Activated T-cell treated with anti-CD3 and anti-CD28 coated beads for 4 hours (primary cell): Measurements from ENCODE around the gene TOR4A.

ENCODE experiments used
- DNase-seq: peaks from one replicate; pipeline ENCODE4 v3.0.0-alpha.2; 2020

The TOR4A gene

DNA sequence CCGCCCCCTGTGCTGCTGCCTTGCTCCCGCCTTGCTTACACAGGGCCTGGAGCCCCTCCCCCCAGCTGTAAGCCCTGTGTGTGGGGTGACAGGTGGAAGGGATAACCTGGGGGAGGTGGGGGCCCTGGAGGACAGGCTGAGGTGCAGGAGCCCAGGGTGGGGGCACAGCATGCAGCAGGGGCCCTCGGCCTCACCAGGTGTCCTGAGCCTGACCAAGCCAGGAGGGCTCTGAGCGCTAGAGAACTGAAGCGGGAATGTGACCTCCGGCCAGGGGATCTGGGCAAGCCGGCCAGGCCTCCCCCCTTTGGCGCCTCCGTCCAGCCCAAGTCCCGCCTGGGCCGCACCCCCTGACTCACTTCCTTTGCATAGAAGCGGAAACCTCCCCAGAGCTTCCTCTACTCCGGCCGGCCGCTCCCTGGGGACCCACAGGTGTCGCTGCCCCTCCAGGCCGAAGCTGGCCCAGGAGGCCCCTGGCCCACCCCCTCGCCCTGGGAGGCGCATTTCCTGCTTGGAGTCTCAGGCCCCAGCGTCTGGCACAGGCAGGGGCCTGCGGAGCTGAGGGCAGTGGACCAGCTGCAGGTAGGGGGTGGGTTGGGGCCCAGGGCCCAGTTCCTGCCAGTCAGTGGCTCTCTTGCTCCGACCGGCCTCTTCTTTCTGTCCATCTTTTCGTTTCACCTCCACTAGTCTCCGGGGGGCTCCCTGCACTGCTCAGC is at the start of gene TOR4A:
Gene TOR4A, plus strand, starts transcription at position 398 of the 713 bp plus-strand sequence. CDS start 964 bp downstream, outside the sequence.
- no peak for DNase-seq

DNA sequence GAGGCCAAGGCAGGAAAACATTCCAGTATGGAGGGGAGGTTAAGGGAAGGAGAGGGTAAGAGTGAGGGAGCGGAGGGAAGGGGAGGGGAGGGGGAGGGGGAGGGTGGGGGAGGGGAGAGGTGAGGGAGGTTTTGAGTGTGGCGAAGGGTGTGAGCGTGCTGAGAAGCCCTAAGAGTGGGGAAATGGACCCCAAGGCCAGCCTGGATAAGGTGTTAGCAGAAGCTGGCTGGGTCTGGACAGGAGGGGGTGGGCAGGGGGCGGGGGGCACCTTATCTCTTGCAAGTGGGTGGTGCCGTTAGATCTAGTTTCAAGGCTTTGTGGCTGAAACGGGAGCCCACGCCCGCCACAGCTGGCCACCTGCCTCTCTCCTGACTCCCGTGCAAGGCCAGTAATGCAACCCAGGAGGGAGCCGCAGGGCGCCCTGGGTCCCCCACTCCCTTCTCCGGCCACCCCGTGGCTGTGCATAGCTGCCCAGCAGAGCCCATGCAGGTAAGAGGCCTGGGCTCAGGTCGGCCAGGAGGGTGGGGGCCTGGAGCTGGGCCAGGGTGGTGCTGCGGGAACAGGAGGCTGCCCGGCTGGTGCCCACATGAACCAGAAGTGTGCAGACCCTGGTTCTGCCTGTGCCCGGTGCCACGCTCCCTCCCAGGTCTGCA is 49.5 kb upstream of the TOR4A start:
- no peak for DNase-seq

DNA sequence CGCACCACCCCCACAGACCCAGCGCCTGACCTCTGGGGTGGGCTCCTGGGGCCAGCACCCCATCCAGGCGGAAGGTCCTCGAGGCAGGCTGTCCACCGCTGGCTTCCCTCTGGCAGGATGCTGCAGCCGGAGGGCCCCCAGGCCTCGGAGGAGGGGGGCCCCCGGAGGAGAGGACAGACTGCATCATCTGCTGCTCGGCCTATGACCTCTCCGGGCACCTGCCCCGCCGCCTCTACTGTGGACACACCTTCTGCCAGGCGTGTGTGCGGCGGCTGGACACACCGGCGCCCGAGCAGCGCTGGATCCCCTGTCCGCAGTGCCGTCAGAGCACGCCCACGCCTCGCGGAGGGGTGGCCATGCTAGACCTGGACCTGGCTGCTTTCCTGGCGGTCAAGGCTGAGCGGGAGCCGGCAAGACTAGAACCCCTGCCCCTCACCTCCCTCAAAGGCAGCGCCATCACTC is 49.0 kb upstream of the TOR4A start:
- no peak for DNase-seq

DNA sequence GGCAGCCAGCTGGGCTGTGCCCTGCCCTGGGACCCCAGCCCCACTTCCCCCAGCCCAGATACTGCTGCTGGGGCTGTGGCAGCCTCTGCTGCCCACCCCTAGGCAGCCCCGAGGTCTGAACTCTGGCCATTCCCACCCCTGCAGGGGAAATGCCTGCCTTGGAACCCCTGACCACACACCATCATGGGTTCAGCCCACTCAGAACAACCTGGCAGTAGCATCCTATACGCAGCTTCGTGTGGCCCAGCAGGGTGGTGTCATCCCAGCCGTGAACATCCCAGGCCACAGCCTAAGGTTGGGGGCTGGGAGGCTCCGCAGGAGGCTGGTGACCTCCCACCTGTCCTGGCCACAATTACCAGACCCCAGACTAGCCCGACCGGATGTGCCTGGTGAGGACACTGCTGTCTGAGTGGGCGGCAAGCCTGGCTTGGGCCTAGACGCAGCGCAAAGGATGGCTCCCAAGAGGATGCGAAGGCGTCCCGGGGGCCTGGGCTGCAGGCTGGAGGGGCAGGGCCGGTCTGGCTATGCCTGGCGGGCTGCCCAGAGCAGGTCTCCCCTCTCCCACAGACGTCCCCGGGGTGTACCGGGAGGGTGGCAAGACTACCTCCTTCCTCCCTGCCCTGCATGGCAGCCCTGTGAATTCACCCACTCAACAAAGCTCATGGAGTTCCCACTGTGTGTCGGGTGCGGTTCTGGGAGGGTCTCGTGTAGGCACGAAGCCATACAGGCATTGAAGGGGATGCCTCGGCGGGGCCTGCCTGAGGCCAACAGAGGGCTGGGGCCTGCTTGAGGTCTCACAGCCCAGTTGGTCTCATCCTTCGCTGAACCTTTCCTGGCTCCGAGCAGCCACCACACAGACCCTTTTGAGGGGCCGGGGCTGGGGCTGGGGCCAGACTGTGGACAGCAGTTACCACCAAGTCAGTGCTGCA is 48.3 kb upstream of the TOR4A start:
- DNase-seq, result no peak

GRCh38 chr9:137229903-137230704 is 47.4 kb upstream of the TOR4A start:
- no peak for DNase-seq

DNA sequence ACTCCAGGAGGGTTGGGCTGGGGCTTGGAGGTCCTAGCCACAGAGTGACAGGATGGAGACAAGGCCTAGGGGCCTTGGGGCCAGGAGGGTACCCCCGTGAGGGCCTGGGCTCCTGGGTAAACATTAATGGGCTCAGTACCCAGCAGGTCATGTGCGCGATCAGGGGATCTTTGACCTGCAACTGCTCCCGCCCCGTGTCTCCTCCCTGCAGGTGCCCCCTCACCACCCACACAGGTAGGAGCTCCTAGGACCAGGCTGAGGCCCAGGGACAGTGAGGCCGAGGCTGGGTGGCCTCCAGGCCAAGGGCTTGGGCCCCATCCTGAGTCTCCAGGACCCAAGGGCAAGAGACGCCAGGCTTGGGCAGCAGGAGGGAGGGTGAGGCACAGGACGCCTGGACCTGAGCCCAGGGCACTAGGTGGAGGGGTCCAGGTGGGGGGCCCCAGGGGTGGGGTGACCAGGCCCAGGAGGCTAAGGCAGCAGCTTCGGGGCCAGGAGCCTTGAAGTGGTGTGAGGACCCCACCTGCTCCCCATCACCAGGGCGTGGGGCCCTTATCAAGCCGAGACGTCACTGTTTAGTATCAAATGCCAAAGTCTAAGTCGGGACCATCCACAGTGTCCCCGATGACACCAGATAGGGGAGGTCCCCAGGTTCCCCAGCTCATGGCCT is 46.7 kb upstream of the TOR4A start, which contains the start of gene SLC34A3:
Gene SLC34A3, plus strand, starts transcription at position 197 of the 667 bp plus-strand sequence. CDS start 802 bp downstream, outside the sequence.
- DNase-seq, result no peak

GRCh38 chr9:137231372-137232039 is 46.0 kb upstream of the TOR4A start:
- DNase-seq, result no peak

- no peak for DNase-seq
Measured at GRCh38 chr9:137232101-137232500, 45.4 kb upstream of the TOR4A start.

DNA sequence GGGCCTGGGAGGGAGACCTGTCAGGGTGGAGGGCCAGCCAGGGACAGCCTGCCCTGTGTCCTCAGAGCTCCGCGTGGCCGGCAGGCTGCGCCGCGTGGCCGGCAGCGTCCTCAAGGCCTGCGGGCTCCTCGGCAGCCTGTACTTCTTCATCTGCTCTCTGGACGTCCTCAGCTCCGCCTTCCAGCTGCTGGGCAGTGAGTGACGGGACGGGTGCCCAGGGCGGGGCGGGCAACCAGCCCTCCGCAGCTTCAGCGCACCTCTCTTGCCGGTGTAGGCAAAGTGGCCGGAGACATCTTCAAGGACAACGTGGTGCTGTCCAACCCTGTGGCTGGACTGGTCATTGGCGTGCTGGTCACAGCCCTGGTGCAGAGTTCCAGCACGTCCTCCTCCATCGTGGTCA is 45.0 kb upstream of the TOR4A start:
- DNase-seq, result no peak

DNA sequence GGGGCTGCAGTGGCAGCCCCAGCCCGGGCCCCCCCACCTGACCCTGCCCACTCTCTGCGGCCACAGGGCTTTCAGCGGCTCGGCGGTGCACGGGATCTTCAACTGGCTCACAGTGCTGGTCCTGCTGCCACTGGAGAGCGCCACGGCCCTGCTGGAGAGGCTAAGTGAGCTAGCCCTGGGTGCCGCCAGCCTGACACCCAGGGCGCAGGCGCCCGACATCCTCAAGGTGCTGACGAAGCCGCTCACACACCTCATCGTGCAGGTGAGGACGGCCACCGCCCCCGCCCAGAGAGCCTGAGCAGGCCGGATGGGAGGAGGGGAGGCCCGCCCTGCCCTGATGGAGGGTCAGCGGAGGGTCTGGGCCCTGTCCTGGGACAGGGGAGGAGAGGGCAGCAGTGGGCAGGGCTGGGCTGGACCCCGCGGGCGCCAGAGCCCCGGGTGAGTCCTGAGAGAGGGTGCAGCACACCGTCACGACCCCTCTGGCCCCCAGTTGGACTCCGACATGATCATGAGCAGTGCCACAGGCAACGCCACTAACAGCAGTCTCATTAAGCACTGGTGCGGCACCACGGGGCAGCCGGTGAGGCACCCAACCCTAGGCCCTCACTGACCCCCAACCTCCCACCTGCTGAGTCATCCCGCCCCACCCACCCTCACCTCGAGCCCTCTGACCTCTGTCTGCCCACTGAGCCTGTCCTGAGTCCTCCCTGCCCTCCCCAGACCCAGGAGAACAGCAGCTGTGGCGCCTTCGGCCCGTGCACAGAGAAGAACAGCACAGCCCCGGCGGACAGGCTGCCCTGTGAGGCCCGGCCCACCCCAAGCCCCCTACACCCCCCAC is 44.2 kb upstream of the TOR4A start:
- DNase-seq, result no peak

DNA sequence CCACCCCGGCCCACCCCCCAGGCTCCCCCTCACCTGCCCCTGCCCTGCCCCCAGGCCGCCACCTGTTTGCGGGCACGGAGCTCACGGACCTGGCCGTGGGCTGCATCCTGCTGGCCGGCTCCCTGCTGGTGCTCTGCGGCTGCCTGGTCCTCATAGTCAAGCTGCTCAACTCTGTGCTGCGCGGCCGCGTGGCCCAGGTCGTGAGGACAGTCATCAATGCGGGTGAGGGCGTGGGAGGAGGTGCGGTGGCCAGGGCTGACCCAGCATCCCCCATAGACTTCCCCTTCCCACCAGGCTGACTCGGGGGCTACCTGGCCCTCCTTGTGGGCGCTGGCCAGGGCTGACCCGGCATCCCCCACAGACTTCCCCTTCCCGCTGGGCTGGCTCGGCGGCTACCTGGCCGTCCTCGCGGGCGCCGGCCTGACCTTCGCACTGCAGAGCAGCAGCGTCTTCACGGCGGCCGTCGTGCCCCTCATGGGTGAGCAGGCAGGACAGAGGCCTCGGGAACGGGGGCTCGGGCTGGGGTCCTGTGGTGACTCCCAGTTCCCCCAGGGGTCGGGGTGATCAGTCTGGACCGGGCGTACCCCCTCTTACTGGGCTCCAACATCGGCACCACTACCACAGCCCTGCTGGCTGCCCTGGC is 43.4 kb upstream of the TOR4A start:
- no peak for DNase-seq

DNA sequence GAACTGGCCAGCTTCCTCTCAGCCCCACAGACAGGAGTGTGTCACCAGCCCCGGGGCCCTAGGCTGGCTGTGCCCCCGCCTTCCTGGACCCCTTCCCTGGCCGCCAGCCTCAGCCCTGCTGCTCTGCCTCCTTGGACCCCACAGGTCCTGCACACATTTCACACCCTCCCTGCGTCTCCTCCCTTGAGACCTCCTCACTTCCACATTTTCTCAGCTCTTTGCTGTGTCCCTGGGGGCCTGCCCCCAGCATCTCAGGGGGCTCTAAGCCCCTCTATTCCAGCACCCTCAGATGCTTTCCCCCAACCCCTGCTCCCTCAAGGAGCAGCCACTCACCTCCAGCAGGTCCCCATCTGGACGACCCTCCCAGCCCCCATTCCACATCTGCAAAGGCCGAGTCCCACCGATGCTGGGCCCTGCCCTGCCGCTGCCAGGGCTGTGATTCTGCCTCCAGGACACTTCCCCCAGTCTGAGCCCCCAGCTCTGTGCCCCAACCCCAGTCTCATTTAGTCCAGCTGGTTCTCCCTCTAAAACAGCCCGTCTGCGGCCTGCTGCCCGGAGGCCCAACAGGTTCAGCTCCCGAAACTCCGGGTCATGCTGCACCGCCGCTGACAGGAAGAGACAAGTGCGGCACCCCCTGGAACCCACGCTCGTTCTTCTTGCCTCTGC is 42.6 kb upstream of the TOR4A start:
- no peak for DNase-seq

GRCh38 chr9:137235424-137236237 is 41.9 kb upstream of the TOR4A start:
- DNase-seq, result no peak

- DNase-seq, result peak; percentile 90
Measured at GRCh38 chr9:137236238-137236935, 41.1 kb upstream of the TOR4A start.

DNA sequence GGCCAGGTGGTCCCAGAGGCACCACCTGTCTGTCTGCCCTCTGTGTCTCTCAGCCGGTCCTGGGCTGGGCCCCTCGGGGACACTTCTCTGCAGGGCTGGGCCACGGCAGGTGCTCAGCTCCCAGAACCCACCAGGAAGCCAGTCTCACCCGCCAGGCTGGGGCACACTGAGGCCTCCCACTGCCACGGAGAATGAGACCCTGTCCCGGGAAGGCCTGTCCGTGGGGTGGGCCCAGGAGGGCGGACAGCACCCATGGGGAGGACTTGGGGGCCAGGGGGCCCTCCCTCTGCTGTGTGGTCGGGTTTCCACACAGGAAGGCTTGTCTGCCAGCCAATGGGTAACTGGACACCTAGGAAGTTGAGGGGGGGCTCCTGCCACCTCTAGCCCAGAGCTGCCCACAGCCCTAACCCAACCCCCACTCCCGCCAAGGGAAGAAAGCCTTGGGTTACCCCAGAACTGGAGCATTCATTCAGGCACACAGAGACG is 40.5 kb upstream of the TOR4A start:
- DNase-seq, result no peak

GRCh38 chr9:137237759-137238726 is 39.5 kb upstream of the TOR4A start:
- DNase-seq, result no peak
